GM18519 (cell line): ENCODE results near the gene PID1.
"Not testable (repeated sequence)": the region's sequence is repeated elsewhere in the genome, so short reads cannot be mapped to it uniquely, and the experiment has no call there.

ENCODE experiments used
- ATAC-seq: cut with Tn5 transposase; IDR thresholded peaks from one replicate; pipeline ENCODE4 v1.9.1; 2021; ENCODE audit warnings: mild to moderate bottlenecking, moderate library complexity; ENCODE audit not compliant: unreplicated experiment, low FRiP score

PID1 gene

GRCh38 chr2:229221641-229222040, 49.4 kb downstream of the PID1 start:
- no peak for ATAC-seq

DNA sequence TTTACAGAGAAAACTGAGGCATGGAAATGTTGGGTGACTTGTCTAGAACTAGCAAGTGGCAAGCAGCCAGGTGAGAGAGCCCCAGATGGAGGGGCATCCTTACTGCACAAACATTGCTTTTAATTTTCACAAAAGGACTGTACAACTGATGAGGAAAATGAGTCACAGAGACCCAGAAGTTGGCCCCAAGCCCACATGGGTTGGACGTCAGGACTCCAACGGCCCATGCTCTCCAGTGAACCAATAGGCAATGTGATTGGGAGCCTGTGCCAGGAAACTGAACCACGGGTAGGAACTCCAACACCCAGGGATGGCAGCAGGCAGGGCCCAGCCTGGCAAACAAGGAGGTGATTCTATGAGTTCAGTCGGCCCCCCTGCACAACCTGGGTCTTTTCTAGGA, 50.8 kb downstream of the PID1 start:
- no peak for ATAC-seq

DNA sequence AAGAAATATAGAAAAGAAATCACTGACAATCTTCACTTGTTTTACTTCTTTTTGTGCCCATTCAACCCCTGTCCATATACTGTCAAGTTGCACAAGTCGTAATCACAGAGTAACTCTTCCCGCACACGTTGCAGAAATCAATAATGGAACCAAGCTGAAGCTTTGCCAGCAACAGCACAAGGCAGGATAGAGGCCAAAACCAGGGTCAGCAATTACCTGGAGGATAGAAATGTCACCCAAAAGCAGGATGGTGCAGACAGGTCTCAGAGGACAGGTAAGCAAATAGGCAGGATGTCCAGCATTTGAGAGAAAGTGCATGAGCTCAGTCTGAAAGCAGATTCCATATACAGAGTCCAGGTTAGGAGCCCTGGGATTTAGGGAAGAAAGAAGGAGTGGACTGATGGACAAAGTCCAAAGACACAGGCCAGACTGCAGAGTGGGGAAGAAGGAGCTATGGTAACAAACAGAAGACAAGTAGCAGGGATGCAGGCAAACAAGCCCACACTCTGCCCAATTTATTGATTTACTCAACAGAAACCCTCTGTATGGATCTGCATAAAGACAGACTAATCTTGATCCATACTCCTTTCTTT, 52.7 kb downstream of the PID1 start:
- no peak for ATAC-seq

GRCh38 chr2:229212241-229212640, 58.8 kb downstream of the PID1 start:
- no peak for ATAC-seq

GRCh38 chr2:229210641-229211040, 60.4 kb downstream of the PID1 start:
- ATAC-seq = no peak

GRCh38 chr2:229206548-229206947, 64.5 kb downstream of the PID1 start:
- no peak for ATAC-seq

GRCh38 chr2:229205704-229206103, 65.4 kb downstream of the PID1 start:
- no peak for ATAC-seq

GRCh38 chr2:229202646-229203045, 68.4 kb downstream of the PID1 start:
- no peak for ATAC-seq

DNA sequence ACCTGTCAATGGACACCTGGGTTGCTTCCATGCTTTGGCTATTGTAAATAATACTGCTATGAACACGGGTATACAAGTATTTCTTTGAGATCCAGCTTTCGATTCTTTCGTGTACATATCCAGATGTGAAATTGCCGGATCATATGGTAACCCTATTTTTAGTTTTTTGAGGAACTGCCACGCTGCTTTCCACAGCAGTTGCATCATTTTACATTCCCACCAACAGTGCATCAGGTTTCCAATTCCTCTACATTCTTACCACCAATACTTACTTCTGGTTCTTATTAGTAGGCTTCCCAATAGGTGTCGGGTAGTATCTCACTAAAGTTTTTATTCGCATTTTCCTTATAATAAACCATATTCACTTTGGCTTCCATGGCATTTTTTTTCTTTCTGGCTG, 69.6 kb downstream of the PID1 start:
- ATAC-seq = no peak

DNA sequence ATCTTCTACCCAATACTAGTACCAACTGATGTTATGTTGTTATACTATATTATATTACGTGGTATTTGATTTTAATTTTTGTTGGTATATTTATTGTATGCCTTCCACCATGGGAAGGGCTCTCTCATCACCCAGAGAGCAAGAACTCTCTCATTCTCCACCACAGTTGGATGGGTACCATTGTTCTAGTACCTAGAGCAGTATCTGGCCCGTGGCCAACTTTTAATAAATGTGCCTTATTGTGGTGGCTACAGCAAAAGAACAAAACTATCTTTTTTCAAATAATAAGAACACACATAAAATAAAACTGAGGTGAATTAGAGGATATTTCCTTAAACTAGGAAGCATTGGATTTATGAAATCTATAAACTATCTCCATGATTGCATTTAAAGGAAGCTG, 71.8 kb downstream of the PID1 start:
- no peak for ATAC-seq

DNA sequence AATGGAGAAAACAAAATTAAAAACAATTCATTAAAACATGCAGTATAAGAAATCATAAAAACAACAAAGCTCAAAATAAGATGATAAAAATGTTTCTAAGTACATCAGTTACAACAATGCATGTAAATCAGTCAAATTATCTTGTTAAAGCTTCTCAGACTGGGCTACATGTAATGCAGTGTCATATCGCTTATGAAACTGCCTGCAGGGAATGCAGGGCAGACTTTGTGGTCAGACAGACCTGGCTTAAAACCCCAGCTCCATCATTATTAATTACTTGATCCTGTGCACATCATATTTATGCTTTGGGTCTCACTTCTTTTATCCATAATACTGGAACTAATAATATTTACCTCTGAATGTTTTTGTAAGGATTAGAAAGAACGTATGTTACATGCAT, 74.6 kb downstream of the PID1 start:
- no peak for ATAC-seq

- ATAC-seq = no peak
Measured at GRCh38 chr2:229195346-229195947, 75.6 kb downstream of the PID1 start.

GRCh38 chr2:229193281-229193680, 77.8 kb downstream of the PID1 start:
- ATAC-seq = no peak

- ATAC-seq = no peak
Measured at GRCh38 chr2:229191413-229191812, 79.7 kb downstream of the PID1 start.

DNA sequence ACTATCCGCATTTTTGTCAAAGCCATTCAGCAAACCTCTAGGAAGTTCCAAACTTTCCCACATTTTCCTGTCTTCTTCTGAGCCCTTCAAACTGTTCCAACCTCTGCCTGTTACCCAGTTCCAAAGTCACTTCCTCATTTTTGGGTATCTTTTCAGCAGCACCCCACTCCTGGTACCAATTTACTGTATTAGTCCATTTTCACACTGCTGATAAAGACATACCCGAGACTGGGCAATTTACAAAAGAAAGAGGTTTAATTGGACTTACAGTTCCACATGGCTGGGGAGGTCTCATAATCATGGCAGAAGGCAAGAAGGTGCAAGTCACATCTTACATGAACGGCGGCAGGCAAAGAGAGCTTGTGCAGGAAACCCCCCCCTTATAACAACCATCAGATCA, 84.0 kb downstream of the PID1 start:
- not testable (repeated sequence) for ATAC-seq

GRCh38 chr2:229181641-229182040, 89.4 kb downstream of the PID1 start:
- ATAC-seq = no peak

DNA sequence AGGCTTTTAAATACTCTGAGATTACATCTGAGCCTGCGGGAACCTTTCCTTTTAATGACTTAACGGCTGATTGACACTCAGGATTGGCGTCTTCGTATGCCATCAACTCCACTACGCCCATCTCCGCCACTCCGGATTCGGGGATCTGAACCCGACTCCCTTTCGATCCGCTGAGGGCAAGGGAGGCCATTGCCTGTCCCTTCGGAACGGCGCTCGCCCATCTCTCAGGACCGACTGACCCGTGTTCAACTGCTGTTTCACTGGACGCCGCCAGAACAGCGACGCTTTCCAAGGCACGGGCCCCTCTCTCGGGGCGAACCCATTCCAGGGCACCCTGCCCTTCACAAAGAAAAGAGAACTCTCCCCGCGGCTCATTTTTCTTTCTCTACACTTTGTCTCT, 90.4 kb downstream of the PID1 start:
- ATAC-seq = no peak

DNA sequence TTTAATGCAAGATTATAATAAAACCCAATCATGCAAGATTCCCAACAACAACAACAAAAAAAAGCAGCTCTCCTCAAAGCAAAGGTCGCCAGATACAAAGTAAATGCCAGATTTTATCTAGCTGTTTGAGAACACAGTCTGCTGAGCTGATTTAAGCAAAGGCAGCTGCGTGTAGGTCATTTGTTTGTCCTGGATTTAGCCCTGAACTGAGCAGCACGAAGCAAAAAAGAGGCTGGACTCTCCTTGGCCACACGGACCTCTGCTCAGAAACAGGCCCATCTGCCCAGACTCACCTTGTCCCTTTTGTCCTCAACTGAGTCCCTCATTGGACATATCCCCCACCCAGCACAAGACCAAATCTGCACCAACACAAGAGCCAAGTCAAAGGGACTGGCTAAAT, 91.5 kb downstream of the PID1 start:
- no peak for ATAC-seq

DNA sequence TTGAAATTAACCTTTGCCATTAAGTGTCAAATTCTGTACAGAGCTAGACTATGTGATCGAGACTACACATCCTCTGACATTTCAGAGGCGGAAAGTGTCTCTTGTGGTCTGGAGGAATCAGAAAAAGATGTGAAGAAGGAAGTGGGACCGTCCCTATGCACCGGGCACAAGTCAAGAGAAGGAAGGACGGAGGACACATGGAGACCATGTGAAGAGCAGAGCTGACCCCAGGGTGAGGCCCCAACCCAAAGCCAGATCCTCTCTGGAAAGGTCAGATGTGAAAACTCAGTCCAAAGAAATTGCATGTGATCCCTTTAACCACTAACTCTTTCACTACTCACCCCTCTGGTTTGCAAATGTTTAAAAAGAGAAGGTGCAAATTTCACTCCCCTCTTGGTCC, 92.4 kb downstream of the PID1 start:
- no peak for ATAC-seq

GRCh38 chr2:229178117-229178516, 93.0 kb downstream of the PID1 start:
- no peak for ATAC-seq

- ATAC-seq = no peak
Measured at GRCh38 chr2:229176136-229176535, 95.0 kb downstream of the PID1 start.

DNA sequence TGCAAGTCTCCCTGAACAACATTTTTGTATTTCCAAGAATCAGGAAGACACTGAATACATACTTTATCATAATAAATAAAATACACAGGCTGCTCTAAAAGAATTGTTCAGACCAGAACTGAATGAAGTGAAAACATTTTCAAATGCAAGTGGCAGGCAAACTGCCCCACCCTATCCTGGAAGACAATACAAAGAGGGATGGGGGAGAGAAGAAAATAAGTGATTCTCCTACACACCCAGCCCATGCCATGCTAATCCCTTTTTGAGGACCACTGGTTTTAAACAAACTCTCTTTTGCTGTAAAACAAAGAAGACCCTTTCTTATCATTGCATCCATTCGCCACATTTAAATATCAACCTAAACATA, 95.6 kb downstream of the PID1 start:
- no peak for ATAC-seq
